GM21576 (cell line): Measurements from ENCODE around the gene PDCD1.
"Not testable (repeated sequence)": the region's sequence is repeated elsewhere in the genome, so short reads cannot be mapped to it uniquely, and the experiment has no call there.

ENCODE experiments used
- ATAC-seq: cut with Tn5 transposase; IDR thresholded peaks from one replicate; pipeline ENCODE4 v1.9.1; 2021; ENCODE audit warnings: mild to moderate bottlenecking, moderate library complexity; ENCODE audit not compliant: unreplicated experiment

The PDCD1 gene

GRCh38 chr2:241802421-241803318 is 56.0 kb downstream of the PDCD1 start:
- ATAC-seq, result no peak

GRCh38 chr2:241801611-241802420 is 56.9 kb downstream of the PDCD1 start:
- ATAC-seq, result no peak

GRCh38 chr2:241800198-241800903 is 58.3 kb downstream of the PDCD1 start:
- not testable (repeated sequence) for ATAC-seq
